ENCODE results near the gene PFN2.
A peak's percentile ranks its signal among the peaks of the same experiment; 100 is the strongest.
"Not testable (repeated sequence)": the region's sequence is repeated elsewhere in the genome, so short reads cannot be mapped to it uniquely, and the experiment has no call there.

Gene PFN2

DNA sequence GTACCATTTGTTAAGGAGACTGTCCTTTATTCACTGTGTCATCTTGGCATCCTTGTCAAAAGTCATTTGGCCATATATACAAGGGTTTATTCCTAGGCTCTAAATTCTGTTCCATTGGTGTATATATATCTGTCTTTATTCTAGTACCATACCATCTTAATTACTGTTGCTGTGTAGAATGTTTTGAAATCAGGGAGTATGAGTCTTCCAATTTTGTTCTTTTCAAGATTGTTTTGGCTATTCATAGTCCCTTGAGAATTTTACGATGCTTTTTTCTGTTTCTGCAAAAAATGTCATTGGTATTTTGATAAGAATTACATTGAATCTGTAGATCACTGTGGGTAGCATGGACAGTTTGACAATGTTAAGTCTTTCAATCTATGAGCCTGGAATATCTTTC lies 28.7 kb downstream of the PFN2 start:
- POLR2A ChIA-PET: interaction anchor here (0.6 kb wide), 1 partner anchor 395 kb away, joined by 3 read pairs; no protein-coding TSS in a partner anchor

GRCh38 chr3:149941186-149941585 lies 29.5 kb downstream of the PFN2 start:
- peaks cover 0 to 28% (median 3%) of the 10 kb centered on the region in 5 experiments for H3K9me3 ChIP-seq (ENCODE audit: control extremely low read depth in 1 of 5, control insufficient read depth in 4 of 5, insufficient read depth in 2 of 5, low read depth in 1 of 5, low read length in 4 of 5)
- H3K27ac ChIP-seq (ENCODE audit: insufficient read depth in 1 of 2, low read depth in 1 of 2, low read length in 2 of 2, poor library complexity in 1 of 2, severe bottlenecking in 2 of 2): no peak overlapping the region
- H3K36me3 ChIP-seq (ENCODE audit: control insufficient read depth in 4 of 4, insufficient read depth in 4 of 4, low read length in 3 of 4): peaks cover 0 to 32% (median 6%) of the 10 kb centered on the region in 4 experiments
- H3K27me3 ChIP-seq (replicated peaks in 2 of 5; ENCODE audit: control insufficient read depth in 4 of 5, insufficient read depth in 5 of 5, low read length in 4 of 5): no peaks in the 10 kb centered on the region
- no CpG with 5 or more reads among the region's 2 CpGs for WGBS (ENCODE audit: insufficient coverage)
- DNase-seq: no peak
- ChIA-PET CTCF (no interaction called here), POLR2A (interaction anchor here (0.6 kb wide), 1 partner anchor 396 kb away, joined by 3 read pairs; no protein-coding TSS in a partner anchor)
- no peaks in the 10 kb centered on the region for H3K4me1 ChIP-seq (ENCODE audit: control extremely low read depth in 1 of 4, control insufficient read depth in 4 of 4, insufficient read depth in 4 of 4, low read length in 3 of 4)
- H3K4me3 ChIP-seq (ENCODE audit: control insufficient read depth in 1 of 7, extremely low read depth in 1 of 7, insufficient read depth in 4 of 7, low read depth in 2 of 7, low read length in 6 of 7): no peak overlapping the region

More for the DNA sequence above, 28.7 kb downstream of the PFN2 start:
- Histone ChIP-seq H3K27me3 (replicated peaks in 2 of 5; ENCODE audit: control insufficient read depth in 4 of 5, insufficient read depth in 5 of 5, low read length in 4 of 5) (no peaks in the 10 kb centered on the region), H3K36me3 (ENCODE audit: control insufficient read depth in 4 of 4, insufficient read depth in 4 of 4, low read length in 3 of 4) (peaks cover 0 to 25% (median 5%) of the 10 kb centered on the region in 4 experiments), H3K4me1 (ENCODE audit: control extremely low read depth in 1 of 4, control insufficient read depth in 4 of 4, insufficient read depth in 4 of 4, low read length in 3 of 4) (no peaks in the 10 kb centered on the region), H3K27ac (ENCODE audit: insufficient read depth in 1 of 2, low read depth in 1 of 2, low read length in 2 of 2, poor library complexity in 1 of 2, severe bottlenecking in 2 of 2) (no peak overlapping the region), H3K4me3 (ENCODE audit: control insufficient read depth in 1 of 7, extremely low read depth in 1 of 7, insufficient read depth in 4 of 7, low read depth in 2 of 7, low read length in 6 of 7) (no peak overlapping the region), H3K9me3 (ENCODE audit: control extremely low read depth in 1 of 5, control insufficient read depth in 4 of 5, insufficient read depth in 2 of 5, low read depth in 1 of 5, low read length in 4 of 5) (peaks cover 0 to 23% (median 3%) of the 10 kb centered on the region in 5 experiments)
- CTCF ChIA-PET: no interaction called here
- 100% methylated on average over 1 of the region's 1 CpG for whole genome bisulfite sequencing (ENCODE audit: insufficient coverage)
- DNase-seq: no peak

- DNase-seq; H3K27me3 ChIP-seq (replicated peaks in 2 of 5; ENCODE audit: control insufficient read depth in 4 of 5, insufficient read depth in 5 of 5, low read length in 4 of 5); H3K27ac ChIP-seq (ENCODE audit: insufficient read depth in 1 of 2, low read depth in 1 of 2, low read length in 2 of 2, poor library complexity in 1 of 2, severe bottlenecking in 2 of 2); H3K4me1 ChIP-seq (ENCODE audit: control extremely low read depth in 1 of 4, control insufficient read depth in 4 of 4, insufficient read depth in 4 of 4, low read length in 3 of 4); CTCF ChIA-PET; H3K4me3 ChIP-seq (ENCODE audit: control insufficient read depth in 1 of 7, extremely low read depth in 1 of 7, insufficient read depth in 4 of 7, low read depth in 2 of 7, low read length in 6 of 7); POLR2A ChIA-PET: not testable (repeated sequence)
- Histone ChIP-seq H3K9me3 (ENCODE audit: control extremely low read depth in 1 of 5, control insufficient read depth in 4 of 5, insufficient read depth in 2 of 5, low read depth in 1 of 5, low read length in 4 of 5) (peaks cover 0 to 37% (median 6%) of the 10 kb centered on the region in 5 experiments), H3K36me3 (ENCODE audit: control insufficient read depth in 4 of 4, insufficient read depth in 4 of 4, low read length in 3 of 4) (peaks cover 0 to 47% (median 6%) of the 10 kb centered on the region in 4 experiments)
- 100% methylated on average over 1 of the region's 3 CpGs for WGBS (ENCODE audit: insufficient coverage)
Observed at GRCh38 chr3:149938392-149939055, 32.2 kb downstream of the PFN2 start.

- peaks cover 0 to 36% (median 10%) of the 10 kb centered on the region in 5 experiments for H3K9me3 ChIP-seq (ENCODE audit: control extremely low read depth in 1 of 5, control insufficient read depth in 4 of 5, insufficient read depth in 2 of 5, low read depth in 1 of 5, low read length in 4 of 5)
- ChIA-PET POLR2A (no interaction called here), CTCF (no interaction called here)
- H3K4me3 ChIP-seq (ENCODE audit: control insufficient read depth in 1 of 7, extremely low read depth in 1 of 7, insufficient read depth in 4 of 7, low read depth in 2 of 7, low read length in 6 of 7): no peak overlapping the region
- DNase-seq: peak in 1 of 3 donors; percentile 13
- WGBS (ENCODE audit: insufficient coverage): 100% methylated on average over 5 of the region's 7 CpGs
- H3K27me3 ChIP-seq (replicated peaks in 2 of 5; ENCODE audit: control insufficient read depth in 4 of 5, insufficient read depth in 5 of 5, low read length in 4 of 5): no peaks in the 10 kb centered on the region
- H3K27ac ChIP-seq (ENCODE audit: insufficient read depth in 1 of 2, low read depth in 1 of 2, low read length in 2 of 2, poor library complexity in 1 of 2, severe bottlenecking in 2 of 2): no peak overlapping the region
- no peaks in the 10 kb centered on the region for H3K4me1 ChIP-seq (ENCODE audit: control extremely low read depth in 1 of 4, control insufficient read depth in 4 of 4, insufficient read depth in 4 of 4, low read length in 3 of 4)
- peaks cover 10 to 54% (median 13%) of the 10 kb centered on the region in 4 experiments for H3K36me3 ChIP-seq (ENCODE audit: control insufficient read depth in 4 of 4, insufficient read depth in 4 of 4, low read length in 3 of 4)
Observed at GRCh38 chr3:149936812-149937230, 33.9 kb downstream of the PFN2 start.

GRCh38 chr3:149934524-149934923 lies 36.2 kb downstream of the PFN2 start:
- DNase-seq: no peak
- H3K4me1 ChIP-seq (ENCODE audit: control extremely low read depth in 1 of 4, control insufficient read depth in 4 of 4, insufficient read depth in 4 of 4, low read length in 3 of 4): no peaks in the 10 kb centered on the region
- no peak overlapping the region for H3K4me3 ChIP-seq (ENCODE audit: control insufficient read depth in 1 of 7, extremely low read depth in 1 of 7, insufficient read depth in 4 of 7, low read depth in 2 of 7, low read length in 6 of 7)
- POLR2A ChIA-PET: no interaction called here
- peaks cover 10 to 64% (median 11%) of the 10 kb centered on the region in 4 experiments for H3K36me3 ChIP-seq (ENCODE audit: control insufficient read depth in 4 of 4, insufficient read depth in 4 of 4, low read length in 3 of 4)
- H3K27ac ChIP-seq (ENCODE audit: insufficient read depth in 1 of 2, low read depth in 1 of 2, low read length in 2 of 2, poor library complexity in 1 of 2, severe bottlenecking in 2 of 2): no peak overlapping the region
- no peaks in the 10 kb centered on the region for H3K27me3 ChIP-seq (replicated peaks in 2 of 5; ENCODE audit: control insufficient read depth in 4 of 5, insufficient read depth in 5 of 5, low read length in 4 of 5)
- peaks cover 0 to 47% (median 10%) of the 10 kb centered on the region in 5 experiments for H3K9me3 ChIP-seq (ENCODE audit: control extremely low read depth in 1 of 5, control insufficient read depth in 4 of 5, insufficient read depth in 2 of 5, low read depth in 1 of 5, low read length in 4 of 5)
- CTCF ChIA-PET: no interaction called here

DNA sequence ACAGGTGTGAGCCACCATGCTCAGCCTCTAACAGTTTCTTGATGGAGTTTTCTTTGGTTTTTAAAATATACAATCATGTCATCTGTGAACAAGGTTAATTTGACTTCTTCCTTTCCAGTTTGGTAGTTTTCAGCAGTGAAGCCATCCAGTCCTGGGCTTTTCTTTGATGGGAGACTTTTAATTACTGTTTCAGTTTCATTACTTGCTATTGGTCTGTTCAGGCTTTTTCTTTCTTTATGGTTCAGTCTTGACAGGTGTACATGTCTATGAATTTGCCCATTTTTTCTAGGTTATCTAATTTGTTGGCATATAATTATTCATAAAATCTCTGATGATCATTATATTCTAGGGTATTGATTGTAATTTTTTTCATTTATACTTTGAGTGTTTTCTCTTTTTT lies 36.8 kb downstream of the PFN2 start:
- H3K27me3 ChIP-seq (replicated peaks in 2 of 5; ENCODE audit: control insufficient read depth in 4 of 5, insufficient read depth in 5 of 5, low read length in 4 of 5): no peaks in the 10 kb centered on the region
- H3K27ac ChIP-seq (ENCODE audit: insufficient read depth in 1 of 2, low read depth in 1 of 2, low read length in 2 of 2, poor library complexity in 1 of 2, severe bottlenecking in 2 of 2): no peak overlapping the region
- CTCF ChIA-PET: interaction anchor here (0.6 kb wide), 1 partner anchor 803 kb away, joined by 3 read pairs; no protein-coding TSS in a partner anchor
- H3K4me3 ChIP-seq (ENCODE audit: control insufficient read depth in 1 of 7, extremely low read depth in 1 of 7, insufficient read depth in 4 of 7, low read depth in 2 of 7, low read length in 6 of 7): no peak overlapping the region
- DNase-seq: no peak
- peaks cover 0 to 49% (median 10%) of the 10 kb centered on the region in 5 experiments for H3K9me3 ChIP-seq (ENCODE audit: control extremely low read depth in 1 of 5, control insufficient read depth in 4 of 5, insufficient read depth in 2 of 5, low read depth in 1 of 5, low read length in 4 of 5)
- no peaks in the 10 kb centered on the region for H3K4me1 ChIP-seq (ENCODE audit: control extremely low read depth in 1 of 4, control insufficient read depth in 4 of 4, insufficient read depth in 4 of 4, low read length in 3 of 4)
- POLR2A ChIA-PET: no interaction called here
- peaks cover 10 to 67% (median 12%) of the 10 kb centered on the region in 4 experiments for H3K36me3 ChIP-seq (ENCODE audit: control insufficient read depth in 4 of 4, insufficient read depth in 4 of 4, low read length in 3 of 4)

- POLR2A ChIA-PET: no interaction called here
- no peak for DNase-seq
- no CpG with 5 or more reads among the region's 1 CpG for WGBS (ENCODE audit: insufficient coverage)
- H3K9me3 ChIP-seq (ENCODE audit: control extremely low read depth in 1 of 5, control insufficient read depth in 4 of 5, insufficient read depth in 2 of 5, low read depth in 1 of 5, low read length in 4 of 5): peaks cover 0 to 52% (median 10%) of the 10 kb centered on the region in 5 experiments
- no peak overlapping the region for H3K4me3 ChIP-seq (ENCODE audit: control insufficient read depth in 1 of 7, extremely low read depth in 1 of 7, insufficient read depth in 4 of 7, low read depth in 2 of 7, low read length in 6 of 7)
- H3K27me3 ChIP-seq (replicated peaks in 2 of 5; ENCODE audit: control insufficient read depth in 4 of 5, insufficient read depth in 5 of 5, low read length in 4 of 5): no peaks in the 10 kb centered on the region
- CTCF ChIA-PET: interaction anchor here (0.6 to 1.1 kb wide), 3 partner anchors 18 to 802 kb away, joined by 3 read pairs; no protein-coding TSS in a partner anchor
- peaks cover 10 to 74% (median 14%) of the 10 kb centered on the region in 4 experiments for H3K36me3 ChIP-seq (ENCODE audit: control insufficient read depth in 4 of 4, insufficient read depth in 4 of 4, low read length in 3 of 4)
- H3K27ac ChIP-seq (ENCODE audit: insufficient read depth in 1 of 2, low read depth in 1 of 2, low read length in 2 of 2, poor library complexity in 1 of 2, severe bottlenecking in 2 of 2): no peak overlapping the region
- H3K4me1 ChIP-seq (ENCODE audit: control extremely low read depth in 1 of 4, control insufficient read depth in 4 of 4, insufficient read depth in 4 of 4, low read length in 3 of 4): no peaks in the 10 kb centered on the region
Observed at GRCh38 chr3:149933008-149933407, 37.7 kb downstream of the PFN2 start.
